K562 (cell line): ENCODE measurements around the gene CYTH4. TPM values are rescaled to one million over a fixed set of nuclear protein-coding genes. Genes with fewer than 3 reads are reported as not detected.

Source experiments
- ATAC-seq: fragments of 200-7000 bp; cut with Tn5 transposase; 3 replicates; pipeline ENCODE4 v1.9.1; 2020; ENCODE audit warnings: moderate library complexity
- BruUV-seq: library from RNA; stranded (reverse); fragments of 400-500 nt; replicated peaks from 2 replicates; lab custom pipeline; 2021; lab: Mats Ljungman, UMichigan
- CTCF ChIA-PET: fragments of 300-600 bp; formaldehyde crosslinking; extraction: SDS; loops from one replicate; lab custom pipeline; 2021; ENCODE audit warnings: low intra/inter-chr PET ratio; lab: Yijun Ruan, JAX
- POLR2A ChIA-PET: fragments of 300-600, 350-650 bp; sonication (Branson Sonifier 250); formaldehyde crosslinking; extraction: SDS; loops from one replicate; lab custom pipeline; 2021; ENCODE audit warnings: antibody characterized with exemption, inconsistent platforms; lab: Yijun Ruan, JAX
- DNase-seq, 4 experiments: peaks; one replicate each; pipeline versions ENCODE4 v3.0.0 to v3.0.0-alpha.2; 2011 to 2018; ENCODE audit warnings: low spot score in 3 of 4, mixed read lengths in 3 of 4; ENCODE audit errors: extremely low read depth in 1 of 4
- FAIRE-seq: peaks from 2 replicates; lab custom pipeline; 2011; peaks lifted over from hg19 to GRCh38; lab: Jason Lieb, UNC
- H2AFZ ChIP-seq: 2 replicates; pipeline ENCODE4 v1.6.0; 2011; ENCODE audit warnings: low read depth, low read length, control low read depth, inconsistent platforms
- H3K27ac ChIP-seq: fragments of 200-600 bp; 3 replicates; pipeline ENCODE4 v1.8.0; 2011; ENCODE audit warnings: low read depth, mild to moderate bottlenecking, control low read depth, inconsistent platforms, low read length, moderate library complexity, mixed read lengths; ENCODE audit errors: extremely low read depth
- H3K27me3 ChIP-seq, 2 experiments: fragments of 300-600 bp in 1 of 2; 2 replicates in 1 of 2; 3 replicates in 1 of 2; pipeline versions ENCODE4 v1.6.0 to v1.8.0; 2011; ENCODE audit warnings: inconsistent platforms in 2 of 2, low read length in 2 of 2, mild to moderate bottlenecking in 1 of 2, mixed read lengths in 1 of 2, moderate library complexity in 1 of 2; ENCODE audit not compliant: control insufficient read depth in 2 of 2, insufficient read depth in 2 of 2
- H3K36me3 ChIP-seq: fragments of 300-600 bp; 3 replicates; pipeline ENCODE4 v1.8.0; 2011; ENCODE audit warnings: mild to moderate bottlenecking, low read length, inconsistent platforms; ENCODE audit not compliant: control insufficient read depth, insufficient read depth
- H3K4me1 ChIP-seq, 2 experiments: fragments of 200-600 bp in 1 of 2; replicated peaks in 1 of 2; 2 replicates in 1 of 2; 3 replicates in 1 of 2; pipeline versions ENCODE4 v1.5.1 to v1.8.0; 2011; ENCODE audit warnings: inconsistent platforms in 2 of 2, low read length in 2 of 2, mild to moderate bottlenecking in 1 of 2, mixed read lengths in 1 of 2, moderate library complexity in 1 of 2; ENCODE audit not compliant: control insufficient read depth in 2 of 2, insufficient read depth in 2 of 2
- H3K4me2 ChIP-seq: 2 replicates; pipeline ENCODE4 v1.6.1; 2011; ENCODE audit warnings: low read length, control low read depth, inconsistent platforms, mixed read lengths; ENCODE audit not compliant: insufficient read depth
- H3K4me3 ChIP-seq: fragments of 200-600 bp; sonication (generic), shearing (Covaris generic); 2 replicates; pipeline ENCODE4 v1.5.1; 2016; ENCODE audit warnings: control low read depth, inconsistent platforms
- H3K79me2 ChIP-seq: fragments of 200-600 bp; 3 replicates; pipeline ENCODE4 v1.8.0; 2011; ENCODE audit warnings: low read length, inconsistent platforms; ENCODE audit not compliant: control insufficient read depth, insufficient read depth
- H3K9ac ChIP-seq, 2 experiments: 2 replicates each; pipeline versions ENCODE4 v1.6.0 to v1.6.1; 2011; ENCODE audit warnings: low read depth in 2 of 2, low read length in 2 of 2, control low read depth in 1 of 2, inconsistent platforms in 1 of 2, mild to moderate bottlenecking in 1 of 2, mixed read lengths in 1 of 2; ENCODE audit not compliant: insufficient read depth in 1 of 2
- H3K9me1 ChIP-seq: one replicate; pipeline ENCODE4 v1.6.0; 2011; ENCODE audit warnings: inconsistent platforms, mild to moderate bottlenecking, low read length, moderate library complexity; ENCODE audit not compliant: control insufficient read depth, insufficient read depth
- H3K9me3 ChIP-seq: replicated peaks from 2 replicates; pipeline ENCODE4 v1.5.1; 2011; ENCODE audit warnings: low read depth, low read length, inconsistent platforms; ENCODE audit not compliant: control insufficient read depth, insufficient read depth
- H4K20me1 ChIP-seq: replicated peaks from 2 replicates; pipeline ENCODE4 v1.6.1; 2011; ENCODE audit warnings: low read length, inconsistent platforms, mixed read lengths; ENCODE audit not compliant: control insufficient read depth, insufficient read depth
- BHLHE40 ChIP-seq: IDR thresholded peaks from 2 replicates; pipeline ENCODE4 v1.6.1; 2011; ENCODE audit warnings: low read length, improper control_type of control experiment
- CEBPB ChIP-seq: fragments of 450-650 bp; IDR thresholded peaks from 2 replicates; pipeline ENCODE4 v1.6.1; 2016; ENCODE audit warnings: missing genetic modification characterization, missing compliant biosample characterization
- HLTF ChIP-seq: fragments of 450-650 bp; IDR thresholded peaks from 2 replicates; pipeline ENCODE4 v1.6.1; 2016
- NFATC3 ChIP-seq: fragments of 450-650 bp; IDR thresholded peaks from 2 replicates; pipeline ENCODE4 v1.6.1; 2017; ENCODE audit warnings: mild to moderate bottlenecking
- NONO ChIP-seq, 2 experiments: fragments of 200-400 bp in 1 of 2; fragments of 450-650 bp in 1 of 2; formaldehyde crosslinking in 1 of 2; IDR thresholded peaks; 2 replicates each; pipeline ENCODE4 v1.6.1; 2017; ENCODE audit warnings: low read depth in 2 of 2, mild to moderate bottlenecking in 2 of 2, moderate library complexity in 2 of 2, low read length in 1 of 2
- SPI1 ChIP-seq: IDR thresholded peaks from 2 replicates; pipeline ENCODE4 v1.6.1; 2011; ENCODE audit warnings: low read depth, low read length, control low read depth, borderline replicate concordance
- XRCC3 ChIP-seq: fragments of 450-650 bp; IDR thresholded peaks from 2 replicates; pipeline ENCODE4 v1.6.1; 2017; ENCODE audit warnings: mild to moderate bottlenecking, moderate library complexity
- ZNF3 ChIP-seq: fragments of 250-450 bp; sonication (Bioruptor Pico); IDR thresholded peaks from 2 replicates; pipeline ENCODE4 v1.5.0; 2021; ENCODE audit warnings: mild to moderate bottlenecking, moderate library complexity
- ZNF655 ChIP-seq: fragments of 250-450 bp; sonication (Bioruptor Pico); IDR thresholded peaks from 2 replicates; pipeline ENCODE4 v1.5.0; 2021
- ZNF695 ChIP-seq: fragments of 450-650 bp; formaldehyde crosslinking; IDR thresholded peaks from 2 replicates; pipeline ENCODE4 v1.4.0; 2020; ENCODE audit warnings: mild to moderate bottlenecking, moderate library complexity
- WGBS: fragments of 100-300 bp; shearing (Covaris generic); methylation state at CpG from one replicate; pipeline ENCODE4 v1.1.6; 2016; ENCODE audit warnings: low coverage, mixed read lengths; ENCODE audit not compliant: insufficient coverage; ENCODE audit errors: missing lambda C conversion rate; 5-methylcytosine and 5-hydroxymethylcytosine counted together
- in situ Hi-C: fragments of 300-500 bp; cut with MboI; formaldehyde crosslinking; loops from 4 replicates; pipeline ENCODE4 v1.15.0; 2018; ENCODE audit warnings: inconsistent platforms, mixed read lengths
- intact Hi-C: fragments of 100-400 bp; cut with micrococcal nuclease; formaldehyde crosslinking; loops from 2 replicates; pipeline ENCODE4 v1.14.2; 2022
- polyA plus RNA-seq, 8 experiments: library from polyadenylated mRNA; depleted of rRNA in 4 of 8; stranded (reverse) in 5 of 8; unstranded in 3 of 8; fragments of >200 nt; fragmentation: Nextera tagmentation in 2 of 8; fragmentation: Illumina TruSeq in 1 of 8; extraction: Ambion mirVana in 2 of 8; extraction: Trizol in 1 of 8; gene quantifications; 2 replicates each; pipeline versions ENCODE4 v1.2.1 to v1.2.3, GENCODE V29; 2011 to 2014; ENCODE audit warnings: inconsistent platforms in 1 of 8, missing spikeins in 1 of 8
- total RNA-seq, 7 experiments: library from RNA; depleted of rRNA in 6 of 7; stranded (reverse); fragments of >200 nt in 6 of 7; fragmentation: Illumina TruSeq in 2 of 7; extraction: Trizol in 2 of 7; gene quantifications; 2 replicates each; pipeline versions ENCODE4 v1.2.1 to v1.2.3, GENCODE V29; 2011 to 2021; ENCODE audit warnings: low replicate concordance in 1 of 7
- TF ChIP-seq, protein P1 (sequence below): fragments of 250-450 bp; sonication (Bioruptor Pico); IDR thresholded peaks from 2 replicates; pipeline ENCODE4 v1.5.0; 2022; ENCODE audit warnings: mild to moderate bottlenecking
- TF ChIP-seq, protein P2 (sequence below): fragments of 450-650 bp; formaldehyde crosslinking; IDR thresholded peaks from 2 replicates; pipeline ENCODE4 v1.4.0; 2022; ENCODE audit warnings: missing genetic modification characterization

The CYTH4 gene
- total and polyA plus RNA-seq, 9 of the 15 experiments (the other 6 are each of a cell fraction or from before 2014, with no cell fraction given) = 0.03 to 2.0 (median 0.61) TPM; not detected in 1

GRCh38 chr22:37335806-37336199 is 53.5 kb downstream of the CYTH4 start:
- DNase-seq = no peak
- BruUV-seq = no TSS peak
- H4K20me1 ChIP-seq = no peaks in the 10 kb centered on the region; the same call in 1 of the 2 replicates
- intact Hi-C loops = no loop called here
- no peak overlapping the region for H3K27ac ChIP-seq
- no peak overlapping the region for H3K4me3 ChIP-seq
- H3K36me3 ChIP-seq = no peaks in the 10 kb centered on the region
- no peak overlapping the region for H2AFZ ChIP-seq
- ChIA-PET POLR2A (interaction anchor here (0.7 kb wide), 1 partner anchor 35 kb away, joined by 3 read pairs; no protein-coding TSS in a partner anchor), CTCF (no interaction called here)
- in situ Hi-C loops = no loop called here
- H3K27me3 ChIP-seq = peaks cover 16 to 61% of the 10 kb centered on the region in 2 experiments; a peak in 4 of 5 replicates
- no peak overlapping the region for H3K9ac ChIP-seq
- no peak for FAIRE-seq
- no peak for ATAC-seq
- no peaks in the 10 kb centered on the region for H3K9me3 ChIP-seq
- TF ChIP-seq, protein P1, sequence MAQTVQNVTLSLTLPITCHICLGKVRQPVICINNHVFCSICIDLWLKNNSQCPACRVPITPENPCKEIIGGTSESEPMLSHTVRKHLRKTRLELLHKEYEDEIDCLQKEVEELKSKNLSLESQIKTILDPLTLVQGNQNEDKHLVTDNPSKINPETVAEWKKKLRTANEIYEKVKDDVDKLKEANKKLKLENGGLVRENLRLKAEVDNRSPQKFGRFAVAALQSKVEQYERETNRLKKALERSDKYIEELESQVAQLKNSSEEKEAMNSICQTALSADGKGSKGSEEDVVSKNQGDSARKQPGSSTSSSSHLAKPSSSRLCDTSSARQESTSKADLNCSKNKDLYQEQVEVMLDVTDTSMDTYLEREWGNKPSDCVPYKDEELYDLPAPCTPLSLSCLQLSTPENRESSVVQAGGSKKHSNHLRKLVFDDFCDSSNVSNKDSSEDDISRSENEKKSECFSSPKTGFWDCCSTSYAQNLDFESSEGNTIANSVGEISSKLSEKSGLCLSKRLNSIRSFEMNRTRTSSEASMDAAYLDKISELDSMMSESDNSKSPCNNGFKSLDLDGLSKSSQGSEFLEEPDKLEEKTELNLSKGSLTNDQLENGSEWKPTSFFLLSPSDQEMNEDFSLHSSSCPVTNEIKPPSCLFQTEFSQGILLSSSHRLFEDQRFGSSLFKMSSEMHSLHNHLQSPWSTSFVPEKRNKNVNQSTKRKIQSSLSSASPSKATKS = no peak
- TF ChIP-seq ZNF695 (CRISPR knock-in tag) (no peak), SPI1 (no peak), ZNF655 (CRISPR knock-in tag) (no peak), NONO (IDR thresholded peaks at IDR 0.05; ENCODE audit: low read depth in 2 of 2, low read length in 1 of 2) (no peak), HLTF (no peak), CEBPB (tag) (no peak), NFATC3 (no peak), BHLHE40 (no peak), ZNF3 (CRISPR knock-in tag) (no peak), XRCC3 (no peak)
- TF ChIP-seq, protein P2, sequence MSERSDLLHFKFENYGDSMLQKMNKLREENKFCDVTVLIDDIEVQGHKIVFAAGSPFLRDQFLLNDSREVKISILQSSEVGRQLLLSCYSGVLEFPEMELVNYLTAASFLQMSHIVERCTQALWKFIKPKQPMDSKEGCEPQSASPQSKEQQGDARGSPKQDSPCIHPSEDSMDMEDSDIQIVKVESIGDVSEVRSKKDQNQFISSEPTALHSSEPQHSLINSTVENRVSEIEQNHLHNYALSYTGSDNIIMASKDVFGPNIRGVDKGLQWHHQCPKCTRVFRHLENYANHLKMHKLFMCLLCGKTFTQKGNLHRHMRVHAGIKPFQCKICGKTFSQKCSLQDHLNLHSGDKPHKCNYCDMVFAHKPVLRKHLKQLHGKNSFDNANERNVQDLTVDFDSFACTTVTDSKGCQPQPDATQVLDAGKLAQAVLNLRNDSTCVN = no peak
- WGBS = 7% methylated on average over 3 of the region's 7 CpGs
- no peak overlapping the region for H3K4me2 ChIP-seq
- H3K9me1 ChIP-seq = no peaks in the 10 kb centered on the region
- H3K79me2 ChIP-seq = no peaks in the 10 kb centered on the region
- H3K4me1 ChIP-seq = peaks cover 0 to 39% of the 10 kb centered on the region in 2 experiments; a peak in 3 of 5 replicates
